HUES6 (cell line): ENCODE measurements around the gene SLC66A1.
A peak's percentile ranks its signal among the peaks of the same experiment; 100 is the strongest.

Source experiments
- H3K27ac ChIP-seq: 2 replicates; pipeline ENCODE4 v1.7.0; 2013; ENCODE audit warnings: low read depth, mild to moderate bottlenecking, low read length, inconsistent platforms
- H3K27me3 ChIP-seq: 2 replicates; pipeline ENCODE4 v1.6.1; 2013; ENCODE audit warnings: low read length; ENCODE audit not compliant: control insufficient read depth, insufficient read depth
- H3K36me3 ChIP-seq: 2 replicates; pipeline ENCODE4 v1.6.1; 2013; ENCODE audit warnings: low read length; ENCODE audit not compliant: control insufficient read depth, insufficient read depth
- H3K4me1 ChIP-seq: 2 replicates; pipeline ENCODE4 v1.6.1; 2013; ENCODE audit warnings: low read length; ENCODE audit not compliant: control insufficient read depth, insufficient read depth
- H3K4me3 ChIP-seq: 2 replicates; pipeline ENCODE4 v1.5.1; 2013; ENCODE audit warnings: low read depth, low read length
- H3K9ac ChIP-seq: one replicate; pipeline ENCODE4 v1.6.1; 2013; ENCODE audit warnings: mild to moderate bottlenecking, low read length
- H3K9me3 ChIP-seq: 2 replicates; pipeline ENCODE4 v1.6.1; 2013; ENCODE audit warnings: low read depth, low read length; ENCODE audit not compliant: control insufficient read depth, insufficient read depth

The SLC66A1 gene

DNA sequence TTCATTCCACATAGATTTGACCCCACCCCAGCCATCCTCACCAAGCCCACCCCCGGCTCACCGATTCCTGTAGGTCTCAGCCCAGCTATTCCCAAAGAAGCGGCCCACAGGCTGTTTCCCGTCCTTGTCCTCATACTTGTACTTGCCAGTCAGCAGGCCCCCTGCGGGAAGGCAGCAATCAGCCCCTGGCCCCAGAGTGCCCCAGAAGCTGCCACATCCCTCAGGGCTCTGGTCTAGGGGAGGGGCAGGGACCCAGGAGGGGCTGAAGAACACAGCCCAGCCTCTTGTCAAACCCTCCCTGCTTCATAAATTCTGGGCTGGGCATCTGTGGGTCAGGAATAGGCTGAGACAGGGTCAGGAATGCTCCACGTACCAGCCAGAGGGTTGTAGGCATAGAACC lies 5.2 kb upstream of the SLC66A1 start:
- no peaks in the 10 kb centered on the region for H3K27me3 ChIP-seq
- H3K27ac ChIP-seq, result no peak overlapping the region
- no peak overlapping the region for H3K4me3 ChIP-seq
- H3K9me3 ChIP-seq, result no peaks in the 10 kb centered on the region
- peaks cover 66% of the 10 kb centered on the region for H3K36me3 ChIP-seq
- peaks cover 7% of the 10 kb centered on the region; the same call in 1 of the 2 replicates for H3K4me1 ChIP-seq
- no peak overlapping the region for H3K9ac ChIP-seq

- Histone ChIP-seq H3K4me1 (peaks cover 11% of the 10 kb centered on the region), H3K27me3 (no peaks in the 10 kb centered on the region), H3K27ac (no peak overlapping the region), H3K36me3 (peaks cover 59% of the 10 kb centered on the region), H3K9ac (no peak overlapping the region), H3K4me3 (no peak overlapping the region), H3K9me3 (no peaks in the 10 kb centered on the region)
Observed at GRCh38 chr1:19307794-19308508, 4.2 kb upstream of the SLC66A1 start.

DNA sequence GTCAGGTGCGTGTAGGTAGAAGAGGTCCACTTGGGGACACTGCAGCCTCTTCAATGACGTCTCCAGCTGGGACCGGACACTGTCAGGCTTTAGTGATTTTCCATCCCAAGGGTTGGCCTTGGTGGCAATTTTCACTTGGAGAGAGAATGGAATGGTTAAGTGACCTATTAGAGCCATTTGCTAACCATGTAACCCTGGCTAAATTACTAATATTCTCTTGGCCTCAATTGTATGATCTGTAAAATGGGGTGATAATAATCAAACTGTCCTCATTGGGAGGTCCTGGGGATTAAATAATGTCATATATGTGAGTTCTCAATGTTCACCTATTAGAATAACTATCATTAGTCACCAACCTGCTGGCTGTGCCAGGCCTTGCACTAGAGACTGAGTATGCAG lies 3.6 kb upstream of the SLC66A1 start:
- H3K27ac ChIP-seq, result no peak overlapping the region
- no peak overlapping the region for H3K9ac ChIP-seq
- H3K36me3 ChIP-seq, result peaks cover 54% of the 10 kb centered on the region
- H3K4me1 ChIP-seq, result peaks cover 14% of the 10 kb centered on the region
- H3K27me3 ChIP-seq, result no peaks in the 10 kb centered on the region
- no peak overlapping the region for H3K4me3 ChIP-seq
- no peaks in the 10 kb centered on the region for H3K9me3 ChIP-seq

GRCh38 chr1:19309123-19309813 lies 2.9 kb upstream of the SLC66A1 start:
- H3K4me1 ChIP-seq, result peaks cover 14% of the 10 kb centered on the region
- no peaks in the 10 kb centered on the region for H3K27me3 ChIP-seq
- no peak overlapping the region for H3K9ac ChIP-seq
- no peaks in the 10 kb centered on the region for H3K9me3 ChIP-seq
- H3K27ac ChIP-seq, result no peak overlapping the region
- H3K36me3 ChIP-seq, result peaks cover 46% of the 10 kb centered on the region
- H3K4me3 ChIP-seq, result no peak overlapping the region

- H3K9ac ChIP-seq, result no peak overlapping the region
- H3K9me3 ChIP-seq, result no peaks in the 10 kb centered on the region
- no peak overlapping the region for H3K4me3 ChIP-seq
- H3K36me3 ChIP-seq, result peaks cover 39% of the 10 kb centered on the region
- peaks cover 15% of the 10 kb centered on the region for H3K4me1 ChIP-seq
- H3K27ac ChIP-seq, result no peak overlapping the region
- H3K27me3 ChIP-seq, result no peaks in the 10 kb centered on the region
Observed at GRCh38 chr1:19310061-19310460, 2.1 kb upstream of the SLC66A1 start.

DNA sequence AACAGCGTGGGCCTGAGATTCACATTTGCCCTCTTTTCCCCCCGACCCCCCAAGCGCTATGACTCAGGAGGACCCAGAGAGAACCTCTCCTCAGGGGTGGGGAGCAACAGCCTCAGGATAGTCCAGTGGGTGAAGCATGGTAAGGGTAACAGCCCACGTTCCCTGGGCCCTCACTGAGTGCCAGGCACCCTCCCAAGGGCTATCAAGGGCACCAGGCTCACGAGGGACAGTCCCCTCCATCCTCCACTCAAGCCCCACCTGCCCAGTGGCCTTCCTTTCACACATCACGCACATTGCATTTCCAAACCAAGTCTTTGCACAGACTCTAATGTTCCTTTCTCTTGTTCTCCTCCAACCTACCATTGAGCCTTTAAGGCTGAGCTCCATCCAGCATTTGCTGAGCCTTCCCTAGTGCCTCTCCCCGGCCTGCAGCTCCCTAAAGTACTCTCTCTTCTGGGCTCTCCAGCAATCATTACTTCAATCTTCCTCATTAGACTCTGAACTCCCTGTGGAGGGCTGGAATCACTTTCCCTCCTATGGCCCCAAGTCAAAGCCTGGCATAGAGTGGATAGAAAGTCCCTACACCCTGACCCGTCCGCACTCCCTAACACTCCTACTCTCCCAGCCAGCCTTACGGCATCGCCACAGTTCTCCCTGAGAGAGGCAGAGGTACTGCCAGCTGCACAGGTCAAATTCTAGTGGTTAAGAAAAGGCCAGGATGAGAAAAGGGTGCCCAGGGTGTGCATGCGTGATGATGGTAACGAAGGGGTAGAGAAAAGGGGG lies 1.2 kb upstream of the SLC66A1 start:
- Histone ChIP-seq H3K4me3 (peak overlapping the region; percentile 97), H3K4me1 (peaks cover 17% of the 10 kb centered on the region), H3K9me3 (no peaks in the 10 kb centered on the region), H3K9ac (peak overlapping the region; percentile 94), H3K27me3 (no peaks in the 10 kb centered on the region), H3K27ac (no peak overlapping the region), H3K36me3 (peaks cover 31% of the 10 kb centered on the region)

DNA sequence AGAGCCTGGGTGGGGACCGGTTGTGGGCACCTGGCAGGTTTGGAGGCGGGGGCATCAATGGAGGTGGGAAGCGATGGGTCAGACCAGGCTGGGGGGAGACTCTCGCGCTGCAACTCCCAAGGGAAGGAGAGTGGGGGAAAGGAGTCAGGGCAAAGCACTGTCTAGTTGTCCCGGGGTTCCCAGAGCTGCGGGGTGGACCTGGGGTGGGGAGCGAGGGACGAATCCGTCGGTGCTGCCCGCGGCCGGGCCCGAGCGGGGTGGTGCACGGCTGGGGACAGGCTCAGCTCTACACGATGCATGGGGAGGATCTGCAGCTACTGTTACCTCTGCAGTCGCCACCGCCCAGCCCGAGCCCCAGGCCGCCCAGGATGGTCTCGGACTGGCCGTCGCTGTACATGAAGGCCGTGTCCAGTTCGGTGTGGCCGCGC lies 609 bp upstream of the SLC66A1 start:
- Histone ChIP-seq H3K27me3 (no peaks in the 10 kb centered on the region), H3K9me3 (no peaks in the 10 kb centered on the region), H3K4me3 (peak overlapping the region; percentile 97), H3K36me3 (peaks cover 25% of the 10 kb centered on the region), H3K4me1 (peaks cover 17% of the 10 kb centered on the region), H3K9ac (peak overlapping the region; percentile 94), H3K27ac (peak overlapping the region; percentile 67; the same call in 1 of the 2 replicates)

GRCh38 chr1:19312782-19313635 lies 883 bp downstream of the SLC66A1 start:
- H3K9me3 ChIP-seq, result no peaks in the 10 kb centered on the region
- H3K27me3 ChIP-seq, result no peaks in the 10 kb centered on the region
- H3K4me1 ChIP-seq, result peaks cover 17% of the 10 kb centered on the region
- H3K9ac ChIP-seq, result peak overlapping the region; percentile 82
- H3K27ac ChIP-seq, result peak overlapping the region; percentile 67; the same call in 1 of the 2 replicates
- H3K36me3 ChIP-seq, result peaks cover 14% of the 10 kb centered on the region
- peak overlapping the region; percentile 97 for H3K4me3 ChIP-seq

GRCh38 chr1:19313636-19313959 lies 1.5 kb downstream of the SLC66A1 start:
- no peaks in the 10 kb centered on the region for H3K27me3 ChIP-seq
- no peaks in the 10 kb centered on the region for H3K9me3 ChIP-seq
- peaks cover 17% of the 10 kb centered on the region for H3K4me1 ChIP-seq
- H3K4me3 ChIP-seq, result no peak overlapping the region
- no peak overlapping the region for H3K27ac ChIP-seq
- peaks cover 13% of the 10 kb centered on the region for H3K36me3 ChIP-seq
- H3K9ac ChIP-seq, result no peak overlapping the region

DNA sequence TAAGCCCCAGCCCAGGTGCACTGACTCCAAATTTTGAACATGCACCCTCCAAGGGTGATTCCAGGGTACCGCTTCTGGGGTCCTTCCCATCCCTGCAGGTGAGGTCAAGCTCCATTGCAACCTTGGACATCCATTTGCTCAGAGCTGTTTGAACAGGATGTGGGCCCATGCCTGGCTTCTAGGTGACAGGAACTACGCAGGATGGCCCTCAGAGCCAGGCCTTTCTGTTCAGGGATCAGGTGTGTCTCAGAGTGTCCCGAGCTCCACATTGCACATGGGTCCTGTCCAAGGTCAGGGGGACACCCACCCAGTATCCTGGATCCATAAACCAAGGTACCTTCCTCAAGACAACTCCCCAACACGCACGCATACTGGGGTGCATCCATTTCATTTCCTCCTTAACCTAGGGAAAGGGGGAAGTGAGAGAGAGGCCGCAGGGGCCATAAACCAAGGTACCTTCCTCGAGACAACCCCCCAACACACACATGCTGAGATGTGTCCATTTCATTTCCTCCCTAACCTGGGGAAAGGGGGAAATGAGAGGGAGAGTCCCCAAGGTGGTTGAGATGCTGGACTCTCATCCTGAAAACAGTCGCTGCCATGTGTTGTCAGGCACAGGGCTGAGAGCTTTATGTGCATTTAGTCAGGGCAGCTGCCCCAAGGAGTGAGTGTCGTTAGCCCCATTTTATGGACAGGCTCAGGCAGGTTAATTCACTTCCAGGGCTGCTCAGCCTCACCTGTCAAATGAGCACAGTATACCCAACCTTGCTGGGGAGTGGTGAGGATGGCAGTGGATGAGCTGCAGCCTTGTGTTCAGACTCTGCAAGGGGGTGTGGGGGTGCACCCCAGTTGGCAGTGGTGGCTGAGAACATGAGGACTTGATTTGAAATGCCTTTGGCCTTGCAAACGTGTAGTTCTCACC lies 2.1 kb downstream of the SLC66A1 start:
- Histone ChIP-seq H3K9ac (no peak overlapping the region), H3K27ac (no peak overlapping the region), H3K27me3 (no peaks in the 10 kb centered on the region), H3K36me3 (peaks cover 15% of the 10 kb centered on the region), H3K9me3 (no peaks in the 10 kb centered on the region), H3K4me1 (peaks cover 17% of the 10 kb centered on the region), H3K4me3 (no peak overlapping the region)
